GM21390 (cell line): ENCODE results near the gene CACNB3.
"Not testable (repeated sequence)": the region's sequence is repeated elsewhere in the genome, so short reads cannot be mapped to it uniquely, and the experiment has no call there.

Experiments
- ATAC-seq: cut with Tn5 transposase; IDR thresholded peaks from one replicate; pipeline ENCODE4 v1.9.1; 2021; ENCODE audit not compliant: unreplicated experiment

CACNB3 gene

DNA sequence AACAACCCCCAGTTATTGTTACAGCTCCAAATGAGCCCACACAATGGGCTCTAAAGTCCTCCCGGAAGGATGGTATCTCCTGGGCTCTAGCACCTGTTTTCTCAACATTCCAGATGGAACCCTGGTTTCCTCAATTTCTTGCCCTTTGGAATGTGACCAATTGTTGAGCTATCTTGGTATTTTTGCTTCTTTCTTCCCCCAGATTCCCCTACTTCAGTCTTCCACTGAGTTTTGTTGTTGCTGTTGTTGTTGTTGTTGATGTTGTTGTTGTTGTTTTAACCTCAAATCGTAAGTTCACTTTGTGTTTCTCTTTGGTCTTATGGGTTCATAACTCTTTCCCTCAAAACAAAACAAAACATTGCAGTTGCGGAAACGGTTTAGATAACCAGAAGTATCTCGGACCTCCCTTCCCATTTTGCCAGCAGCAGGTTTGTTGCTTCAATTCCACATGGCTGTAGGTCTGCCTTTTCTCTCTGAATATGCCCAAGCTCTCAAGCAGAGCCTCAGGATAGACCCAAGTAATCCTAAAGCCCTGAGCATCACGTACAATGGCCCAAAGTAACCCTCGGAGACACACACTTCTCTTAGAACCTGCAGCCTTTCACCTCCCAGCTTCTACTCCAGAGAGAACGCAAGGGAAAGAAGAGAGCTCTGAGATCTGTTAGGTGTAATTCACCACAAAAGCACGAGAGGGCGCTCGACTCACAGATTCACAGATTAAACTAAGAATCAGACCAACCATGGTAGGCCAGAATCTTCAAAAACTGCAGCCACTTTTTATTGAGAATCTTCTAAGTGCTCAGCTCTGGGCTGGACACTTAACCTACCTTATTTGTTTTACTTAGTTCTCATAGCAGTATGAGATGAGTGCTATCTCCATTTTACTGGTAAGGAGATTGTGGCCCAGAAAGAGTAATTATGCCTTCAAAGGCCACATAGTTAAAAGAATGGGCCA is 34.7 kb downstream of the CACNB3 start:
- peak; percentile 51 for ATAC-seq

DNA sequence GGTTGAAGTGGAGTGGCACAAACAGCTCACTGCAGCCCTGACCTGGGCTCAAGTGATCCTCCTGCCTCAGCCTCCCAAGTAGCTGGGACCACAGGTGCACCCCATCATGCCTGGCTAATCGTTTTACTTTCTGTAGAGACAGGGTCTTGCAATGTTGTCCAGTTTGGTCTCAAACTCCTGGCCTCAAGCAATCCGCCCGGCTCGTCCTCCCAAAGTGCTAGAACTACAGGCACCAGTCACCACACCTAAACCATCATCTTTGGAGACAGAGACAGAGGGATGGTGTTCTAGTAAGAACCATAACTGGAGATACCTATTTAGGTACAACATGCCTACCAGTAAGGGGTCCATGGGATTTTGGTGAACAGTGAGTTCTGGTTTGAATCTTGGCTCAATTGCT is 36.2 kb downstream of the CACNB3 start:
- ATAC-seq = no peak

DNA sequence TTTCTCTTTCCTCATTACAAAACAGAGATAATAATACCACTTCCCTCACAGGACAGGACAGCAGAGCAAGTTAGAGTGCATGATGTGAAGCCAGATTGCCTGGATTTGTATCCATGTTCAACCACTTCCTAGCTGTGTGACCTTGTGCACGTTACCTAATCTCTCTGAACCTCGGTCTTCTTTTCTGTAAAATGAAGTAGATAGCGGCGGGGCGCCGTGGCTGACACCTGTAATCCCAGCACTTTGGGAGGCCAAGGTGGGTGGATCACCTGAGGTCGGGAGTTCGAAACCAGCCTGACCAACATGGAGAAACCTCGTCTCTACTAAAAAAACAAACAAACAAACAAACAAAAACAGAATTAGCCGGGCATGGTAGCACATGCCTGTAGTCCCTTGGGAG is 36.6 kb downstream of the CACNB3 start:
- not testable (repeated sequence) for ATAC-seq

DNA sequence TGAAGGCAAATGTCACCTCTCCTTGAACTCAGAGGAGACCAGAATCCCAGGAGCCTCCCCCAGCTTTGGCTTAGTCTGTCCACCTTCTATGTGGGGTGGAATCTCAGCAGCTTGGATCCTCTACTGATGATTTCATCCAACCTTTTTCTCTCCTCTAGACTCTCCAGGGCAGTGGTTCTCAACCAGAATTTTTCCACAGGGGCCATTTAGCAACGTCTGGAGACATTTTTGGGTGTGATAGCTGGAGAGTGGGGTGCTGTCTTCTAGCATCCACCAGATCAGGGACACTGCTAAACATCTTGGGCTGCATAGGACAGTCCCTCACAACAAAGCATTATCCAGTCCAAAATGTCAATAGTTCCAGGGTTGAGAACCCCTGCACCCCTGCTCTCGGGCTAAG is 38.1 kb downstream of the CACNB3 start:
- no peak for ATAC-seq

DNA sequence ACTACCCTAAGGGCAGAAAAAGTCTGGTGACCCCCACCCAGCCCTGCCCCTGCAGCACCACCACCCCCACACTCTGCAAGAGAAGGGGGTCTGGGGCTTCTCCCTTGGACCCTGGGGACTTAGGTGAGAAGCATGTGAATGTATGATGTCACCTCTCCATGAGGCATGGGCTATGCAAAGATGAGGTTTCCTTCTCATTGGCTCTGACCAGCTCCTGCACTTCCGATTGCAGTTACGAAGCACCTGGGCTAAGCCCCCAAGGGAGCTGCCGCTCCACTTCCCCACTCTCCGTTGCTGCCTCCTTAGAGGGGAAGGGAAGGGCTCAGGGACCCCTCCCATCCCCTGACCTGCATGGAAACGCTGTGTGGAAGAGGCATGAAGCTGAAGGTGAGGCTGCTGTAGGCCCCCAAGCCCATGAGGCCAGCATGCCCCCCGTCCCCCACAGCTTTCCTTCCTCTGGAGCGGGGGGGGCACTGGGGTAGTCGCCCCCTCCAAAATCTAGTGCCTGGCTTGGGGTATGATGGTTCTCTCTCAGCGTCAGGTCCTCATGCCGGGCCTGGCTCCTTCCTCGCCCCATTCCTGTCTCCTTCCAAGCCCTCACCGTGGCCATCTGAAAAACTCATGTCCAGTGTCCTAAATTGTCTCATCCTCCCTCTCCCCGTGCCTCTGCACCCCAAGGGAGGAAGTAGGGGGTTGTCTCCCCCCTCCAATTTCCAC is 39.1 kb downstream of the CACNB3 start:
- no peak for ATAC-seq

DNA sequence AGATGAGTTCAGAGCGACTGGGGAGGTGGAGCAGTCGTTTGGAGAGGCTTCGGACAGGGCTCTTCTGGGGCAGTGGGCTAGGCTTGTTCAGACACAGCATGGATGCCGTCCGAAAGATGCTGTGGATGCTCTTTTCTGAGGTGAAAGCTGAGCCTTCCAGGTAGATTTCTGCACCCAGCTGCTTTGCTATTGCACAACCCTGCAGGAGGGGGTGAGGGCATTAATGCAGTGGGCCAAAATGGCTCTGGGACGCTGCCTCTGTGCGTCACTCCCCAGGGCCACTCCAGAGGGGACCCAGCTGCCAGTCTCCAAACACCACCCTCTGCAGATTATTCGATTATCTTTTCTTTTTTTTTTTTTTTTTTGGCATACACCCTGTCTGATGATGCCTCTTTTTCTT is 39.7 kb downstream of the CACNB3 start:
- ATAC-seq = no peak

DNA sequence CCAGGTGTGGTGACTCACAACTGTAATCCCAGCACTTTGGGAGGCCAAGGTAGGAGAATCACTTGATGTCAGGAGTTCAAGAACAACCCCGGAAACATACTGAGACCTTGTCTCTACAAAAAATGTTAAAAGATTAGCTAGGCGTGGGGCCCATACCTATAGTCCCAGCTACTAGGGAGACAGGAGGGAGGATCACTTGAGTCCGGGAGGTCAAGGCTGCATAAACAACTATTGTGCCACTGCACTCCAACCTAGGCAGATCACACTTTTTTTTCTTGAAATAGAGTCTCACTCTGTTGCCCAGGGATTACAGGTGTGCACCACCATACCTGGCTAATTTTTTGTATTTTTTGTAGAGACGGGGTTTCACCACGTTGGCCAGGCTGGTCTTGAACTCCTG is 41.3 kb downstream of the CACNB3 start:
- ATAC-seq = no peak

DNA sequence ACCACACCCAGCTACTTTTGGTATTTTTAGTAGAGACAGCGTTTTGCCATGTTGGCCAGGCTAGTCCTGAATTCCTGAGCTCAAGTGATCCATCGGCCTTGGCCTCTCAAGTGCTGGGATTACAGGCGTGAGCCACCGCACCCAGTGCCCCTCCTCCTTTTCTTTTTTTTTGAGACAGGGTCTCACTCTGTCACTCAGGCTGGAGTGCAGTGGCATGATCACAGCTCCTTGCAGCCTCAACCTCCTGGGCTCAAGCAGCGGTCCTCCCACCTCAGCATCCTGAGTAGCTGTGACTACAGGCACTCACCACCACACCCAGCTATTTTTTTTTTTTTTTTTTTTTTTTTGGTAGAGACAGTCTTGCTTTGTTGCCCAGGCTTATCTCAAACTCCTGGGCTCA is 41.9 kb downstream of the CACNB3 start:
- not testable (repeated sequence) for ATAC-seq

DNA sequence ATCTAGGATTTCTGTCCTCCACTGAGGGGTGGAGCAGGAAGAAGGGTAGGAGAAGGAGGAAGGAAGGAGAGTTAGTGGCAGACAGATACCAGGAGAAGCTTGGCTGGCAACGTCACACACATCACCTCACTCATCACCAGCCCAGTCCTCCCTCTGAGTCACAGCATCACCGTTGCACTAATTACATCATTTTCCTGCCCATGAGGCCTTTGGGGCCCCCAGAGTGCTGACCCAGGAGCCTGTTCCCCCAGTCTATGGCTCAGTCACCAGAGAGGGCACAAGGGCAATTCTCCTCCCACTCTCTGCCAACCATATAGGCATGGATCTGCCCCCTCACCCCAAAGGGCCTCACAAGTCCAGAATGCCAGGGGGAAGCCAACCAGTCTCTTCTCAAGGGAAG is 42.8 kb downstream of the CACNB3 start:
- ATAC-seq = no peak

DNA sequence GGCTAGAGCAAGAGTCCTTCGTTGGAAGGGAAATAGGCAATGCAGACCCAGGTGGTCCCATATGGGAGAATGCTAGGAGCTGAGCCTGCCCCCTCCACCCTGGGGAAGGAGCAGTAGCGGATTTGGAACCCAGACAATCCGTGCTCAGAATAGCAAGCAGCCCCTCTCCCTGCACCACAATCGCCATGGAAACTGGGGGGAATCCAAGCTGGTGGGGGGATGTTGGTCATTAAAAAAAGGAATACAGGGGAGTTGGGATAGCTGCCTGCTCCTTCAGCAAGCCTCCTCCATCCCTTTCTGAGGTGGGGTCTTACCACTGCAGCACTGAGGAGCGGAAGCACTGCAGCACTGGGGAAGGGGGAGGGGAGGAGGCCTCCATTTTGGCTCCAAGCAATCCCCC is 44.5 kb downstream of the CACNB3 start:
- ATAC-seq = no peak

DNA sequence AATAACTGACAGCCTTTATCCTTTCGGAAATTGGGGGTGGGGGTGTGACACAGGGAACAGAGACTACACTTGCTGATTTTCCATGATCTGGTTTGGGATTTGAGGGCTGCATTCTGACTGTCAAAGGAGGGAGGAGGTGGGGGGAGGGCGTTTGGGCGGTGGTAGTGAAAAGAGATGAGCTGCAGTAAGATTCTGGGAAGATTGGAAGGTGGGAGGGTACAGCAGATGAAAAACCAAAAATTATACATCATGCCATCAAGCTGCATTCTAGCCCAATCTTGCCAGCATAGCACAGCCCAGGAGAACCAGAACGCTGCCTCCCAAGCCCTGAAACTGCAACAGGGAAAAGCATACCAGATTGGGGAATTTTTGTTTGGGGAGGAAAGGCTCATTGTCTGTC is 45.0 kb downstream of the CACNB3 start:
- ATAC-seq = no peak

DNA sequence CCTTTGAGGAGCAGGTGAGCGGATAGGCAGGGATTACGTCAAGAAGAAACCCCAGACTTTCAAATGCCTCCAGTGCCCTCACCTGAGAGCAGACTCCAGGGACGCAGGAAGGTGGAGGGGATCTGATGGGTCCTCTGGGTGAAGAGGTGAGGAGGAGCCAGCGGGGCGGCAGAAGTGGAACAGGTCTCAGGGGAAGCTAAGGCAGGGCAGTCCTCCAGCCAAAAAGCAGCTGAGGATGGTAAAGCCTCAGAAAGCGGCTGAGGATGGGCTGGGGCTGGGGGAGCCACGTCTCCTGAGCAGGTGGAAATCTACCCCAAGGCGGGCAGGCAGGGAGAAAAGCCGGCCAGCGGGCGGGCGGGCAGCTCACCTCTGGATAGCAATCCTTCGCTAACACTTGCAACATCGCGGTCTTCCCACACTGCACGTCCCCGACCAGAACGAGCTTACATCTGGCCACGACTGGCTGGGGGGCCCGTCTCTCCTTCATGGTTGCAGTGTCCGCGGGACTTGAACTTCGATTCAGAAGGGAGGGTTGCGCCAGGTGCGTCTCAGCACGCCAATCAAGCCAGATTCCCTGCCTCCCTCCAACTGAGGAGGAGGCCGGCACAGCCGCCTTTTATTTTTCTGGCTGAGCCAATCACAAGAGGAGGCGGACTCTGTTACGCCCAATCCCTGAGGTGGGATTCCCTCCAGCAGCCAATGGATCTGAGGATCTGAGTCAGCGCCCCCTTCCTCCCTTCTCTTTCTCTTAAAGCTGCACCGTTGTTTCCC is 47.2 kb downstream of the CACNB3 start, which contains the start of gene RND1:
TSS of gene RND1 (minus strand) at position 590 of the 771 bp plus-strand sequence. CDS start at position 487, 103 bp downstream.
- ATAC-seq = peak; percentile 93

DNA sequence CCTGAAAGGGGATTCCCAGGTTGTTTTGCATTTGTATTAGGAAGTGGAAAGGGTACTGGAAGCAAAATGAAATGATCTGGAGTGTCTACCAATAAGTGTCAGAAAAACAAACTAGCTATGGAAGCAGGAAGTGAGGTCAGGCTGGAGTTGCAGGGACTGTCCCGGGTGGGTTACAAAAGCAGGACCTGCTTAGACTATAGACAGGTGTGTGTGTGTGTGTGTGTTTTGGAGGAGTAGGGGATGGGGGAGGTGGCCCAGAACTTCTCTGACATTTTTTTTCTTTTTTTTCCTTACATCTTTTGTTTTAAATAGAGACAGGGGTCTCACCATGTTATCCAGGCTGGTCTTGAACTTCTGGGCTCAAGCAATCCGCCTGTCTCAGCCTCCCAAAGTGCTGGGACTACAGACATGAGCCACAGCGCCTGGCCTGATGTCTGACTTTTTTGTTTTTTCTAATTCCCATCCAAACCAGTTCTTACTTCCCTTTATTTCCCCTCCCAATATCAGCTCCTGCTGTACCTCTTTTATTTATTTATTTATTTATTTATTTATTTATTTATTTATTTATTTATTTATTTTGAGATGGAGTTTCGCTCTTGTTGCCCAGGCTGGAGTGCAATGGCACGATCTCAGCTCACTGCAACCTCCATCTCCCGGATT is 47.9 kb downstream of the CACNB3 start:
- ATAC-seq = peak; percentile 49

DNA sequence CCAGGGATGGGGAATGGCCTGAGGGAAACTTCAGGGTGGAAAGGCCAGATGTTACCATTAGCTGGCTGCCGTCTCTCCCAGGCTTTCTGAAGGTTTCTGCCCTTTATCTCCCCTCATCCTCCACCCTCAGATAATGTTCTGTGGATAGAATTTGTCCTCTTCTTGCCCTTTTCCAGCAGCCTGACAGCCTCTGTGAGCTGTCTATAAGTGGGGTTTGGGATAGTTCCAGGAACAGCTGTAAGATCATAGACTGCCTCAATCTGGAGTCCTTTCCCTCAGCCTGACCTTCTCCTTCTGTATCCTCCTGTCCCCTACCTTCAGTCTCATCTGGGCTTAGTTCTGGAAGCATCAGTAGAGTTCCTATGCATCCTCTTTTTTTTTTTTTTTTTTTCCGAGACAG is 50.2 kb downstream of the CACNB3 start:
- ATAC-seq = no peak

DNA sequence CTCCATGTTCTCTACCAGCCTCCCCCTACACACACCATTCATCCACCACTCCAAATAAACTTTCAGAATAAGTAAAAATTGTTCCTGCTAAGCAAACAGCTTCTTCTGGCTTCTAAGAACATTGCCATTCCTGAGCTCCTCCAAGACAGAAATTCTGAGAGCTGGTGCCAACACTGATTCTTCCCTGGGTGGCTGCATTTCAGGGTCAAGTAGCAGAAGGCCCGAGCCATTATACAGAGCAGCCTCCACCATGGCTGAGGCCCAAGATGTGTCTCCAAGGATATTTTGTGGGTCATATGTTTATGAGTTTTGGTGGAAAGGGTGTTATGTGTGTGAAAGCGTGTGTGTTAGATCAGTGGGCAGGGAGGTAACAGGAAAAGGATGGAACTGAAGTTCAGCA is 50.9 kb downstream of the CACNB3 start:
- no peak for ATAC-seq

DNA sequence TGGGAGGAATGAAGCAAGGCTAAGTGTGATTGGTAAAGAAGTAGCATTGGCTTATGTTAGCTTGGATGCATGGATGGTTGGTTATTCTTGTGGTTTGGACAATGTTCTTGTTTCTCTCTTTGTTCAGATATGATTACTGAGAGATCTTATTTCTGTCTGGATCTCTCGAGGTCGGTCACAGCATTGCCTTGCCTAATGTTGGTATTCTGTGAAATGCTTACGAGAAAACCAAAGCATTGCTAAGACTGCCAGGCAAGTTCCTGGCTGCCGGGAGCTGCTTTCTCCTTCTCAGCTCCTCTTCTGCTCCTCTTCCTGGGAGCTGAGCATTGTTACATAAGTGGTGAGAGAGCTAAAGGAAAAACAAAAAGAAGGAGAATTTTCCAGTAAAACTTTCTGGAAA is 54.8 kb downstream of the CACNB3 start:
- ATAC-seq = no peak

DNA sequence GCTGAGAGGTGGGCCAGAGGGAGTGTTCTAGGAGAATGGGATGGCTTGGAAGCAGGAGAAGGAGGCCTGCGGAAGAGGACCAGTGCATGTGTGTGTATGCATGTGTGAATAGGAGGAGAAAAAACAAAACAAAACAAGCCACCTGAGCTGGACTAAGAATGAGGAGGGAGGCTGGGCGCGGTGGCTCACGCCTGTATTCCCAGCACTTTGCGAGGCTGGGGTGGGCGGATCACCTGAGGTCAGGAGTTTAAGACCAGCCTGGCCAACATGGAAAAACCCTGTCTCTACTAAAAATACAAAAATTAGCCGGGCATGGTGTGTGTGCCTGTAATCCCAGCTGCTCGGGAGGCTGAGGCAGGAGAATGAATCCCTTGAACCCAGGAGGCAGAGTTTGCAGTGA is 55.2 kb downstream of the CACNB3 start:
- ATAC-seq = not testable (repeated sequence)

DNA sequence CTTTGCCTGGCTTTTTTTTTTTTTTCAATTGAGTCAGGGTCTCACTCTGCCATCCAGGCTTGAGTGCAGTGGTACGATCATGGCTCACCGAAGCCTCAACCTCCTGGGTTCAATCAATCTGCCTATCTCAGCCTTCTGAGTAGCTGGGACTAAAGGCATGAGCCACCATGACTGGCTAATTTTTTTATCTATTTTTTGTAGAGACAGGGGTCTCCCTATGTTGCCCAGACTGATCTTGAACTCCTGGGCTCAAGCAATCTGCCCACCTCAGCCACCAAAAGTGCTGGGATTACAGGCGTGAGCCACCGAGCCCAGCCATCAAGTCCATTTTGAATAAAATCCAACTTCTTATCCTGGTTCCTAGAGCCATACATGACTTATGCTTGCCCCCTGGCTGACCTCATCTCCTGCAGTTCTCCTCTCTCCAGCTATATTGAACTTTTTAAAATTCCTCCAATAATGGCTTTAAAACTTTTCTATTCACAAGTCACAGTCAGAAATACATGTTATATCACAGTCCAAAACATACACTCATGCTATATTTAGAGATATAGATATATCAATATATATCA is 57.7 kb downstream of the CACNB3 start:
- no peak for ATAC-seq
